Placental pericyte (primary cell): ENCODE results near the gene INTS12. TPM values are rescaled to one million over a fixed set of nuclear protein-coding genes. Genes with fewer than 3 reads are reported as not detected.

ENCODE experiments used
- total RNA-seq: library from RNA; depleted of rRNA; stranded (reverse); fragments of >200 nt; gene quantifications from 2 replicates; pipeline ENCODE4 v1.2.3, GENCODE V29; 2012

The INTS12 gene, protein sequence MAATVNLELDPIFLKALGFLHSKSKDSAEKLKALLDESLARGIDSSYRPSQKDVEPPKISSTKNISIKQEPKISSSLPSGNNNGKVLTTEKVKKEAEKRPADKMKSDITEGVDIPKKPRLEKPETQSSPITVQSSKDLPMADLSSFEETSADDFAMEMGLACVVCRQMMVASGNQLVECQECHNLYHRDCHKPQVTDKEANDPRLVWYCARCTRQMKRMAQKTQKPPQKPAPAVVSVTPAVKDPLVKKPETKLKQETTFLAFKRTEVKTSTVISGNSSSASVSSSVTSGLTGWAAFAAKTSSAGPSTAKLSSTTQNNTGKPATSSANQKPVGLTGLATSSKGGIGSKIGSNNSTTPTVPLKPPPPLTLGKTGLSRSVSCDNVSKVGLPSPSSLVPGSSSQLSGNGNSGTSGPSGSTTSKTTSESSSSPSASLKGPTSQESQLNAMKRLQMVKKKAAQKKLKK
- total RNA-seq: 15.8 and 20.3 TPM in 2 replicates

DNA sequence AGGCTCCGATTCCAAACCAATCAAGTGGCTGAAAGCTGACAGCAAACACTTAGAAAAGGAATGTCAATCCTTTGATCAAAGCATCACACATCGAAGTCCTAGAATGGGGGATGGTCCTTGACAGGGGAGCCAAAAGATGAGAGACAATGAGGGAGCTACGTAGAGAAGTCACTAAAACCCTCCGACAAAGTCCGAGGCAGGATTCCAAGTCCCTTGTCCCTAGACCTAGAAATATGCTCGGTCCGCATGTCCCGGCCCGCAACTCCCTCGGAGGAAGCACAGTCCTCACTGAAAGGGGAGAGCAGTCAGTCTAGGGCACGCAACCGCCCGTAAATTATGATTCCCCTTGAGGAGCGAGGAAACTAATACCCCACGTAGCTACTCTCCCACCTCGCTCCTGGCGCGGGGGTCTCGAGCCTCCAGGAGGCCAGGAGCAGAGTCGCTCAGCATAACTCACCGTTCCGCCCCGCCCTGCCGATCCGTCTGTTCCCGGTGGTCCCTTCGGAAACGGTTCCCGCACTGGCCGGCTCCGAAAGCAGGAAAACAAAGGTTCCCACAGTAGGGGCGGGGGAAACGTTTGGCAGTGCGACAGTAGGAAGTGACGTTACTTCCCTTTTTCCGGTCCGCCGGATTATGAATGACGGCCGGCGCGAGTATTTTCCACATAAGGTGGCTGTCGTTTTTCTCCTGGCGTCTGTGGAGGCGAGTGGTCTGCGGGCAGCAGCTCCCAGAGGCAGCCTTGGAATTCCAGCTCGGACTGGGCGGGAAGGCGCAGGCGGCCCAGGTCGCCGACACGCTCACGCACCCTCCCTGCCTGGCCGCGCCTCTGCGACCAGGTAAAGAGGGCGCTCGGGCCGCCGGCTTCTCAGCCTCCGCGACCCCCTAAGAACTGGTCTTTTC lies at the start of gene INTS12, which contains the start of gene GSTCD:
INTS12 (minus strand) TSS at position 509 of the 900 bp plus-strand sequence. CDS start 8,684 bp downstream, outside the sequence.
GSTCD (plus strand) TSS at position 604 of the 900 bp plus-strand sequence. CDS start 8,830 bp downstream, outside the sequence.

Other genes starting within 250 kb of the INTS12 start
- 51.9 and 61.7 TPM in 2 replicates for gene PPA2, start 234.6 kb downstream of the INTS12 start, total RNA-seq
- gene ARHGEF38, start 156.1 kb downstream of the INTS12 start, total RNA-seq: not detected in 2 replicates
- 5.7 and 28.8 TPM in 2 replicates for gene GSTCD, start 95 bp upstream of the INTS12 start, total RNA-seq
- not detected in 2 replicates for gene NPNT, start 186.8 kb upstream of the INTS12 start, total RNA-seq